Stomach (tissue), 9 donors: ENCODE results near the gene THOC6. TPM values are rescaled to one million over a fixed set of nuclear protein-coding genes. Genes with fewer than 3 reads are reported as not detected.

Experiments
- DNase-seq, 2 donors: peaks; one replicate each; pipeline versions ENCODE4 v3.0.0 to v3.0.0-alpha.2; 2013 to 2019
- H3K27ac ChIP-seq, 5 donors: fragments of 200-600 bp in 4 of 5; sonication (generic) in 4 of 5; one replicate each; pipeline ENCODE4 v1.5.1; 2013 to 2019; ENCODE audit warnings: mild to moderate bottlenecking in 1 of 5, moderate library complexity in 1 of 5
- H3K27me3 ChIP-seq, 3 donors: fragments of 200-600 bp; sonication (generic); one replicate each; pipeline ENCODE4 v1.5.1; 2017 to 2019; ENCODE audit warnings: mixed run types in 1 of 3
- H3K36me3 ChIP-seq, 4 donors: fragments of 200-600 bp; sonication (generic); 1 replicate in 3 of 4; 2 replicates in 1 of 4; pipeline ENCODE4 v1.5.1; 2016 to 2019
- H3K4me1 ChIP-seq, 4 donors: fragments of 200-600 bp; sonication (generic); one replicate each; pipeline ENCODE4 v1.5.1; 2016 to 2019
- H3K4me3 ChIP-seq, 4 donors: fragments of 200-600 bp; sonication (generic) in 3 of 4; one replicate each; pipeline ENCODE4 v1.5.1; 2016 to 2019; ENCODE audit warnings: mild to moderate bottlenecking in 1 of 4
- H3K9me3 ChIP-seq, 4 donors: fragments of 200-600 bp; sonication (generic); one replicate each; pipeline ENCODE4 v1.5.1; 2016 to 2019
- EP300 ChIP-seq: sonication (generic); formaldehyde crosslinking; IDR thresholded peaks from one replicate; pipeline ENCODE4 v1.6.1; 2017; ENCODE audit warnings: antibody characterized with exemption
- POLR2A ChIP-seq, 4 donors: fragments of 450-650 bp; IDR thresholded peaks; one replicate each; pipeline ENCODE4 v1.6.1; 2016; ENCODE audit warnings: antibody characterized with exemption in 4 of 4, control low read depth in 2 of 4, mild to moderate bottlenecking in 1 of 4, moderate library complexity in 1 of 4
- POLR2AphosphoS5 ChIP-seq, 3 donors: sonication (generic); formaldehyde crosslinking; IDR thresholded peaks; one replicate each; pipeline ENCODE4 v1.6.1; 2016; ENCODE audit warnings: antibody characterized with exemption in 3 of 3
- WGBS, 5 donors: extraction: QIAGEN DNeasy Blood & Tissue Kit in 3 of 5; methylation state at CpG; one replicate each; pipeline versions ENCODE4 v1.1.5 to v1.1.7; 2013 to 2018; 5-methylcytosine and 5-hydroxymethylcytosine counted together
- intact Hi-C: fragments of 100-400 bp; cut with DNase I; formaldehyde crosslinking; loops from one replicate; pipeline ENCODE4 v1.15.1; 2023; ENCODE audit warnings: low total_unique reads
- polyA plus RNA-seq, 3 donors: library from polyadenylated mRNA; stranded (reverse); fragments of 200-250 nt; gene quantifications; one replicate each; pipeline ENCODE4 v1.2.3, GENCODE V29; 2013
- total RNA-seq, 5 donors: library from RNA; depleted of rRNA; stranded (reverse); fragments of >200 nt; gene quantifications; one replicate each; pipeline versions ENCODE4 v1.1.0 to v1.2.3, GENCODE V29; 2014 to 2016
- TF ChIP-seq, protein P1 (sequence below), 7 experiments: fragments of 450-650 bp in 4 of 7; fragments of 200-600 bp in 3 of 7; sonication (generic) in 3 of 7; IDR thresholded peaks; one replicate each; pipeline ENCODE4 v1.5.1; 2016 to 2019; ENCODE audit warnings: antibody characterized with exemption in 7 of 7, control low read depth in 2 of 7, mild to moderate bottlenecking in 1 of 7
- donor health status: healthy with polysubstance abuse.
- donor health status: Bipolar disorder and iron deficiency.
- donor health status: healthy.

THOC6 gene
- total and polyA plus RNA-seq, 8 donors = 10.5 to 97.9 (median 22.3) TPM; not detected in 1

DNA sequence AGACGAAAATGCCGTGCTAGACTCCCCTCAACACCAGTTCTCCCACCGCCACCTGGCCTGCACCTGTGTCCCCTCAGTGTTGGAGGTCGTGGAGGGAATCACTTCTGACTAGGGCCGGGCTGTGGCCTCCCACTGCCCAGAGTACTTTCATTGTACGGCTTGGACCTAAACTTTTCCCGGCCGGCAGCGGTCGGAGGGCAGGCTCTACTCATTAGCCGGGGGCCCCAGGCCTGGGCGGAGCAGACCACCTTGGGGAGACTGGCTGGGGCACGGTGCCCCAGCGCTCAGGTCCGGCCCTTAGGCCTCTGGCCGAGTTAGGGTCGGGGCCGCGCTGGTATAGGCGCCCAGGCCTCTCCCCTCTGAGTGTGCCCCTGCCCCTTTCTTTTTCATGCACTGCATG is 6.5 kb upstream of the THOC6 start:
- intact Hi-C loops = no loop called here
- WGBS, 5 donors = 60 to 80% (median 79%) methylated on average over 11 to 20 of the region's 20 CpGs
- no peak for DNase-seq
- TF ChIP-seq POLR2AphosphoS5 (IDR thresholded peaks at IDR 0.05) (no peak), POLR2A (IDR thresholded peaks at IDR 0.05) (no peak), EP300 (no peak)
- TF ChIP-seq, protein P1, sequence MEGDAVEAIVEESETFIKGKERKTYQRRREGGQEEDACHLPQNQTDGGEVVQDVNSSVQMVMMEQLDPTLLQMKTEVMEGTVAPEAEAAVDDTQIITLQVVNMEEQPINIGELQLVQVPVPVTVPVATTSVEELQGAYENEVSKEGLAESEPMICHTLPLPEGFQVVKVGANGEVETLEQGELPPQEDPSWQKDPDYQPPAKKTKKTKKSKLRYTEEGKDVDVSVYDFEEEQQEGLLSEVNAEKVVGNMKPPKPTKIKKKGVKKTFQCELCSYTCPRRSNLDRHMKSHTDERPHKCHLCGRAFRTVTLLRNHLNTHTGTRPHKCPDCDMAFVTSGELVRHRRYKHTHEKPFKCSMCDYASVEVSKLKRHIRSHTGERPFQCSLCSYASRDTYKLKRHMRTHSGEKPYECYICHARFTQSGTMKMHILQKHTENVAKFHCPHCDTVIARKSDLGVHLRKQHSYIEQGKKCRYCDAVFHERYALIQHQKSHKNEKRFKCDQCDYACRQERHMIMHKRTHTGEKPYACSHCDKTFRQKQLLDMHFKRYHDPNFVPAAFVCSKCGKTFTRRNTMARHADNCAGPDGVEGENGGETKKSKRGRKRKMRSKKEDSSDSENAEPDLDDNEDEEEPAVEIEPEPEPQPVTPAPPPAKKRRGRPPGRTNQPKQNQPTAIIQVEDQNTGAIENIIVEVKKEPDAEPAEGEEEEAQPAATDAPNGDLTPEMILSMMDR (IDR thresholded peaks at IDR 0.05) = no peak
- H3K9me3 ChIP-seq = no peaks in the 10 kb centered on the region
- peaks cover 22 to 54% (median 51%) of the 10 kb centered on the region in 4 donors for H3K4me1 ChIP-seq
- H3K36me3 ChIP-seq = no peaks in the 10 kb centered on the region
- H3K27ac ChIP-seq = no peak overlapping the region
- no peak overlapping the region for H3K4me3 ChIP-seq
- peaks cover 0 to 60% (median 35%) of the 10 kb centered on the region in 3 donors for H3K27me3 ChIP-seq

DNA sequence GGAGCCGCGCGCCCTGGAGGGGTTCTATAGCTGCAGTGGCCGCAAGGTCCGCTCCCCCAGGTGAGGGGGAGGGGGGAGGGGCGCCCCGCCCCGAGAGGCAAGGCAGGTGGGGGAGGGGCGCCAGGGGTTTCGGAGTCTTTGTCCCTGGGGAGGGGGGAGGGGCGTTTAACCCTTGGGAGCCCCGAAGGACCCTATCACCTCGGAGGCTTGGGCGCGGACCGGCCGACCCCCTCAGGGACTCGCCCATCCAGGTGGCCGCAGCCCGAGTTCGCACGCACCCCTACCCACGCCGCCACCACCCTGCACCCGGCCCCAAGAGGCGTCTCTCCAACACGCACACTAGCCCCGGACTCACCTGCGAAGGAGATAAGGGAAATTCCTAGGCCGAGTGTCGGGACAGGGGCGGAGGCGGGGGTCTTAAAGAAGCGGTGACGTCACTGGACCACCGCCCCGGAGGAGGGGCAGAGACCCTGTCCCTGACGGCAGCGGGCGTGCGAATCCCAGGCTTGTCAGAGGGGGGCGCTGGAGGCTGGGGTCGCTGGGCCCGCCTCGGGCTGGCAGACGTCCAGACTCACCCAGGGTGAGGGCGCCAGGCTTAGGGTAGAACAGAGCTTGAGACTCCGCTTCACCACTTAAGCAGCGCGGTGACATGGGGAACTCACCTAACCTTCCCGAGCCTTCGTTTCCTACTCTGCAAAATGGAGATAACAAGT is 5.9 kb upstream of the THOC6 start, which contains the start of gene CLDN6:
TSS of gene CLDN6 (minus strand) at position 390 of the 713 bp plus-strand sequence. CDS start 2,162 bp downstream, outside the sequence.
- 4 to 22% (median 11%) methylated on average over 23 to 50 of the region's 52 CpGs for WGBS, 5 donors
- peaks cover 24 to 56% (median 53%) of the 10 kb centered on the region in 4 donors for H3K4me1 ChIP-seq
- peak in 1 of 2 donors; percentile 83 for DNase-seq

DNA sequence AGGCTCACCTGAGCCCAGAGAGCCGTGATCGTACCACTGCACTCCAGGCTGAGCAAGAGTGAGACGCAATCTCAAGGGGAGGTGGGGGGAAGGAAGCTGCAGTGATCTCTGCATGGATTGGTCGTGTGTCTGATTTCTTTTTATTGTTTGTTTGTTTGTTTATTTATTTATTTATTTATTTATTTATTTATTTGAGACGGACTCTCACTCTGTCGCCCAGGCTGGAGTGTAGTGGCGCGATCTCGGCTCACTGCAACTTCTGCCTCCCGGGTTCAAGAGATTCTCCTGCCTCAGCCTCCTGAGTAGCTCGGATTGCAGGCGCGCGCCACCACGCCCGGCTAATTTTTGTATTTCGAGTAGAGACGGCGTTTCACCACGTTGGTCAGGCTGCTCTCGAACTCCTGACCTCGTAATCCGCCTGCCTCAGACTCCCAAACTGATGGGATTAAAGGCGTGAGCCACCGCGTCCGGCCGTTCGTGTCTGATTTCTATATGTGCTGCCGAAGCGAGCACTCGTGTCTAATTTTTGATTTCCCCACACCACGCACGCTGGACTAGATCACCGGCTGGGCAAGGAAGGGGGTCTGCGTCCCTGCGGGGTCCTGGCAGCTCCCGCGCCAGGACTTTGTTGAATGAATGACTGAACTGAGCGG is 4.1 kb upstream of the THOC6 start:
- Histone ChIP-seq H3K4me3 (peak overlapping the region; percentile 63 to 85 (median 72)), H3K4me1 (peaks cover 38 to 71% (median 65%) of the 10 kb centered on the region in 4 donors), H3K9me3 (no peaks in the 10 kb centered on the region), H3K27me3 (peaks cover 0 to 37% (median 20%) of the 10 kb centered on the region in 3 donors), H3K36me3 (no peaks in the 10 kb centered on the region), H3K27ac (peak overlapping the region in 4 of 5 donors; percentile 97 to 99 (median 98))
- intact Hi-C loops = no loop called here
- no peak for TF ChIP-seq POLR2A (IDR thresholded peaks at IDR 0.05)
- DNase-seq = no peak
- 26 to 37% (median 31%) methylated on average over 35 to 40 of the region's 40 CpGs for WGBS, 5 donors

More for the DNA sequence above, 5.9 kb upstream of the THOC6 start, which contains the start of gene CLDN6:
- Histone ChIP-seq H3K4me3 (no peak within 1 kb of the TSS), H3K27ac (no peak within 1 kb of the TSS), H3K9me3 (no peaks in the 10 kb centered on the region), H3K27me3 (peaks cover 0 to 54% (median 29%) of the 10 kb centered on the region in 3 donors), H3K36me3 (no peaks in the 10 kb centered on the region)
- intact Hi-C loops = no loop called here
- no peak for TF ChIP-seq POLR2AphosphoS5 (IDR thresholded peaks at IDR 0.05)
- no peak for TF ChIP-seq EP300
- TF ChIP-seq, protein P1 (IDR thresholded peaks at IDR 0.05) = no peak
- TF ChIP-seq POLR2A (IDR thresholded peaks at IDR 0.05) = no peak

DNA sequence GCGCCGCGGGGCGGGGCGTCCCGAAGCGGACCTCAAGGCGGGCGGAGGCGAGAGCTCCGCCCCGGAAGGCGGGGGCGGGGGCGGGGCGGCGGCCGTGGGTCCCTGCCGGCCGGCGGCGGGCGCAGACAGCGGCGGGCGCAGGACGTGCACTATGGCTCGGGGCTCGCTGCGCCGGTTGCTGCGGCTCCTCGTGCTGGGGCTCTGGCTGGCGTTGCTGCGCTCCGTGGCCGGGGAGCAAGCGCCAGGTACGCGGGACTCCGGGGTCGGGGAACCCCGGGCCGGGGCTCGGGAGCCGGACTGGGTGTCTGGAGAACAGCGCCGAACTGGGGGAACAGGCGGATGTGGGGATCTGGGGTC is 3.6 kb upstream of the THOC6 start, which contains the start of gene TNFRSF12A:
TSS of gene TNFRSF12A (plus strand) at position 122 of the 357 bp plus-strand sequence. CDS start at position 152, 30 bp downstream.
- Histone ChIP-seq H3K27me3 (peaks cover 0 to 34% (median 20%) of the 10 kb centered on the region in 3 donors), H3K4me3 (peak within 1 kb of the TSS; percentile 63 to 85 (median 72)), H3K9me3 (no peaks in the 10 kb centered on the region), H3K27ac (peak within 1 kb of the TSS; percentile 97 to 99 (median 98)), H3K4me1 (peaks cover 38 to 76% (median 70%) of the 10 kb centered on the region in 4 donors), H3K36me3 (no peaks in the 10 kb centered on the region)
- TF ChIP-seq POLR2A (IDR thresholded peaks at IDR 0.05) (peak in 1 of 4 donors; percentile 66), POLR2AphosphoS5 (IDR thresholded peaks at IDR 0.05) (peak; percentile 33 to 90 (median 88)), EP300 (no peak)
- 0 to 1% (median 1%) methylated on average over 9 to 49 of the region's 49 CpGs for WGBS, 5 donors
- peak; percentile 81 to 96 for DNase-seq
- intact Hi-C loops = no loop called here
